GM19035 (cell line): ENCODE results near the gene TDRD5.

Source experiments
- ATAC-seq: cut with Tn5 transposase; IDR thresholded peaks from one replicate; pipeline ENCODE4 v1.9.1; 2021; ENCODE audit not compliant: unreplicated experiment

Gene TDRD5, protein sequence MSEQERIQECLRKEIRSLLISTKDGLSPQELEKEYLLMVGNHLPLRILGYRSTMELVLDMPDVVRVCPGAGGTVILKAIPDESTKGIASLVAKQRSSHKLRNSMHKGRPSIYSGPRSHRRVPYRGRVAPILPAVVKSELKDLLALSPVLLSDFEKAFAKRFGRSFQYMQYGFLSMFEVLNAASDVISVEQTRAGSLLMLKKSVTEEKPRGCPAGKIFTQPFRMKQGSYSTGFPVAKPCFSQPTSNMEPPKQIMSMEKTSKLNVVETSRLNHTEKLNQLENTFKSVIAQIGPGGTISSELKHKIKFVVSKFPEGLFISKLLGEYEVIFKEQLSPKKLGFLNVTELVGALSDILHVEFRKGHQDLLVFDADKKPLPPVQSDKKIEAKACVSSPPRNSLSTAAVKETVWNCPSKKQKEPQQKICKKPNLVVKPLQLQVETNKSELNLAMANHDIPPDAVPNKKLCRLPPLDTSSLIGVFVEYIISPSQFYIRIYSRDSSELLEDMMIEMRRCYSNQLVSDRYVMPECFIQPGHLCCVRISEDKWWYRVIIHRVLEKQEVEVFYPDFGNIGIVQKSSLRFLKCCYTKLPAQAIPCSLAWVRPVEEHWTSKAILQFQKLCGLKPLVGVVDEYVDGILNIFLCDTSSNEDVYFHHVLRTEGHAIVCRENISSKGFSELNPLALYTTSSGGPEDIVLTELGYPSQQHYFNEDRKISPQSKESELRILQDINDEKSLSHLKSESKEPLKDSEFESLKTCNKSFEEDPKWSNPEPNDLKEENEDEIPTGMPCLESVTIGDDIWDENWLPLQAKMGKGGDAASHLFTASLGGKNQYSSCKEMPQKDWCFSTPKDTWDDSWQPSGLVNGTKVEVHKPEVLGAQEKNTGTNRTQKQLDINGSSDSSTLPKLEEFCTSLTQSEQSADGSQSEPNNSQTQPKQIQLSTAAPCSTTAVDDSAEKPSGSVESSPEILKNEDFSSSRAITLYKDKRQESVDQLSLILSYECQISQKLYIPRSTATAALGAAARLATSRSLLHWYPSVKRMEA

DNA sequence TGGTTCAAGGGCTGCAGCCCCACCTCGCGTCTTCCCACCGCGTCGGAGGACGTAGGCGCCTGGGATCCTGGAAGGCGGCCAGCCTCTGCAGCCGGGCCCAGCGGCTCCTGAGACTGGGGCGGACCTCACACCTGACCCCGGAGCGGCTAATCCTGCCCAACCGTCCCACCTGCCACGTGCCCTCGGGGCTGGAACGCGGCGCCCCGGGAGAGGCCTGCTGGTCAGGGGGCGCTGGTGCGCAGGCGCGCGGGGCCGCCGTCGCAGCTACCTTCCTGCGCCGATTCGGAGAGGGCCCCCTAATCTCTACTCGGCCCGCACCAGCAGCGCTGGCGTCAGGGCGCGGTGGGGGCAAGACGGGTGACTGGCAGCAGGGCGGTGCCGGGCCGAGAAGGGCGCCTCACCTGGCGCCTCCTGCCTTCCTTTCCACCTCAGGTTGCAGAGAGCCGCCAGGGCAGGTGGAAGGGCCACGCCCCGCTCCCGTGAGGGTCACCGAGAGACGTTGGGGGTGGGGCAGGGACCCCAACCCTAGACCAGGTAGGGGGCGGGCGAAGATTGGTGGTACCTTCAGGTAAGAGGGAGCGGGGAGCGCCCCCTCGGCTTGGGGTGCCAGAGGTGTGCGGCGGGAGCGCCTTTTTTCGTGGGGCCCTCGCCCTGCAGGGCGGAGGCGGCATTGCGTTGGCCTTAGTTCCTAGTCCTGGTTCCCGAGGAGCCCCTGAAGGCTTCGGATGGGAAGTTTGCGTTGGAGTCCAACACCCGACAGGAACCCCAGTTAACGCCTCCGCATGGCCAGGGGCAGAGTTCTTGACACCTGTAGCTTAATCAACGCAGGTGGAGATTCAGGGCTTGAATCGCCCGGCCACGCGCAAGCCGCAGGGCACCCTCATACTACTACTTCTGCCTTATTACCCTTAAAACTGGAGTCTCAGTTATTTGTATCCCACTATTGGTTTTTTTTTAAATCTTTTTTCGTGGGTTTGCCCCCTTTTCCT is at the start of gene TDRD5:
Gene TDRD5 (plus strand): TSS at position 241 of the 989 bp plus-strand sequence. CDS start 784 bp downstream, outside the sequence.
- no peak for ATAC-seq

DNA sequence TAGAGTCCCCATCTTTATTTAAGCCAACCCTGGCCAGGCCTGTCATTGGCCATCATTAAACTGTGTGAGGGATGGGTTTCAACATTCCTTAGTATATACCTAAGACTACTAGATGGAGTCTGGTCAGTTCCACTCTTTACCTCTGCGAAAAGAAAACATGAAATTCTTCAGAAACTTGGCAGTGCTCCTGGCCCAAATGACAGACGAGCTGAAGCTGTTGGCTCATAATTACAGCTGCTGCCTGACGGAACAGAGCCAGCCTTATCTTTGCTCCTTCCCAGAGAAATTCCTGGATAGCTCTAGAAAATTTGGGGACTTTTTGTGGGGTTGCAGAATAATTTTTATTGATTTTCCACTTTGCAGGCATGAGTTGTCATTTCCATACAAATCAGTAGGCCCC is 46.3 kb upstream of the TDRD5 start:
- ATAC-seq, result no peak

DNA sequence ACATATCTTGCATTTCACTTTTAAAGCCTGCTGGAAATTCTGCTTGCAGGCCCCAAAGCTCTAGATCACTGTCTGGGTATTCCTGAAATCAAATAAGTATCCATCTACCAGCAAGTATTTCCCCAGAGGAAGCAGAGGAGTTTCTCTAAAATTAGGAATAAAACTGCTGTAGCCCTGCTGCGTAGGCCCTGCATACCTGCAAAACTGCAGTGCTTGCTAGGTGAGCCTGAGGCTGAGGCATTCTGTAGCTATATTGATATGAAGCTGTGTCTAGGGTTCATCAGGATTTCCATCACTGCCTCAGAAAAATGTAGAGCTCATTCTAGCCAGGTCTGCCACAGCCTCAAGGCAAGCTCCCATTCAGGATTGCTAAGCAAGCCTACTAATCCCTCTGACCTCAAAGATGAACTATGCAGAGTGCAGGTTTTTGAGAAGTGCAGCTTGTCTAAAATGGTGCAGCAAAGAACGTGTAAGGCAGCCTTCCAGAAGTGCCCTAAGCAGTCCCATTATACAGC is 44.6 kb upstream of the TDRD5 start:
- no peak for ATAC-seq

DNA sequence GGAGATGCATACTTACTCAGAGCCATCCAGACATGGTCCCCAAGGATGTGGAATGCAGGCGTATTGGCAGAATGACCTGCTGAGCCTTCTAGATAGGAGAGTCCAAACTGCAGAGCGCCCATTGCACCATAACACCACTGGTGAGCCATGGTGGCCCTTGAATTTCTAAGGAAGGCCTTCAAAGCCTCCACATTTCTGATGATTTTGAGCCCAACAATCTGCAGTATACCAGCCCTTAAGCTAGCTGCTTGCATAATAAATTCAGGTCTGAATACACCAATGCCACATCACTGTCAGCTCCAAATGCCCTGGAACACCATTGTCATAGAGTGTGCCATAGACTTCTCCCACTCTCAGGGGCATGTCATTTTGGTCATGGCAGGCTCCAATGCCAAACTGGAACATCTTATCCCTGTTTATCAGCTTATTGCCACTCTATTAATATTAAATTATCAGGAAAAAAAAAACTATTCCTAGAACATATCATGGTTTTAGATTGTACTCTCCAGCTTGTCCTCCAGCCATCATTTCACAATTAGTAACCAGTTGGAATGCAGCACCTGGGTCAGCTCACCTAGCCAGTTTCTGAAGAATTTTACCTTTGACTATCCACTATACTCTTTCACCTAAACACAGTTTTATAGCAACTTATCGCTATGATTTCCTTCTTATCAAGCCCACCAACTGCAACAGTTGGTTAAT is 42.8 kb upstream of the TDRD5 start:
- ATAC-seq, result no peak

DNA sequence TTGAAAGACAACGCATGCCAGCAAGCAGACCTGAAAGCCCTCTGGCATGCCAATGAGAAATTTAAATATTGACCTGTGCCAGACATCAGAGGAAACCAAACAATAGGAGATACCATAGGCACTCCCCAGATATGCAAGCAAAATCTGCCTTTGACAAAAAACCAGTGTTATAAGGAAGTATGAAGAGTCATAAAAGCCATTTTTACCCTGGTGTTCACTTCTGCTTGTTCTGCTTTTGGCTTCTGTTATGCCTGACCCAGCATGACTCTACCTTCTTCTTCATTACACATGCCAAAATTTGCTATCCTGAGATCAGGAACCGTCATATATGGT is 42.3 kb upstream of the TDRD5 start:
- no peak for ATAC-seq

DNA sequence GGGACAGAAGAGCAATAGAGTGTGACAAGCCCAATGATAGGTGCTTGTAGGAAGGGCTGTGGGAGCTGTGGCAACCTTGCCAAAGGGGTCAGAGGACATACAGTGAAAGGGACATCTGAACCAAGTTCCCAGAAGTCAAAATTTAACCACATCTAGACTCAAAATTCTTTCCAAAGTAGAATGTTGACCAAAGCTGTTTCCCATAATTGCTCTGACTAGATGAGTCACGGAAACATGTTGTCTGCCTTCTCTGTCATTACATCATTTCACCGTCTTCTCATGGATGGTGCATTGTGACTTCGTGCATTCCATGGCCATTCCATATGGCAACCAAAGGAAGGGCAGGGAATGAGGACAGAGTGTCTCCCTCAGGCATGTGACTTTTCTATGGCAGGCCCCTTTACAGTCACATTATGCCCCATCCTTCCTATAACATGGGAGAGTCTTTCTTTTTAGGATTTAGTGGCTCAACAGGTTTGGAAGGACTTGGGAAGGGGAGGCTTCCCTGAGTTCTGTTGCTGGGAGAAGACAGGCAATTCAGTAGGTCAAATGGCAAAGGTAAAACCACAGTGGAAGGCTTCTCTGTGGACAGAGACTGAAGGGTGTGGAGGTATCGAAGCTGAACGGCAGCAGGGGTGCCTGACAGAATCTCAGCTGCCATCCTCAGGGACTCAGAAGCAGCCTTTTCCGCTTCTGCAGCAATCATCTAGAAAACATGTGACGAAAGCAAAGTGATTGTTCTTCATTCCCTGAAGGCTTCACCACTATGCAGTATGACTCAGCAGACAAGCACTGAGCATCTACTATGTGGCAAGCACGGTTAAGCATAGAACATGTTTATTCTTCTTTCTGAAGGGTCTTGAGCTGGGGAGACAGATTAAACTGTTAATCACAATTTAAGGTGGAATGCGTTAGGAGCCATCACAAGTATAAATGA is 40.6 kb upstream of the TDRD5 start:
- peak; percentile 61 for ATAC-seq

DNA sequence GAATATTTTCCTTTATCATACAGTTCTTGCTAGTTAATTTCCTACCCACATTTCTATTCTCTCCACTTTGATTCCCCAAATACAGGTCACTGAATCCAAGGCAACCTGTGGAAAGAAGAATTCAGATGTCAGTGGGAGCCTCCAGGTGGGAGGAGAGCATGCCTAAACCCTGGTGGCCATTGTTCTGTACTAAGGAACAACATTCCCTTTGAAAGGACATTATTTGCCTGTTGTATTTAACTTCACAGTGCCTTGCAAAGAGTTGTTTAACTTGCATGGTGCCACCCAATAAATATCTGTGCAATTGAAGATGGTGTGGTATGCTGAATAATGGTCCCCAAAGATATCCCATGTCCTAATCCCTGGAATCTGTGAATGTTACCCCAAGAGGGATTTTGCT is 37.2 kb upstream of the TDRD5 start:
- ATAC-seq, result no peak

DNA sequence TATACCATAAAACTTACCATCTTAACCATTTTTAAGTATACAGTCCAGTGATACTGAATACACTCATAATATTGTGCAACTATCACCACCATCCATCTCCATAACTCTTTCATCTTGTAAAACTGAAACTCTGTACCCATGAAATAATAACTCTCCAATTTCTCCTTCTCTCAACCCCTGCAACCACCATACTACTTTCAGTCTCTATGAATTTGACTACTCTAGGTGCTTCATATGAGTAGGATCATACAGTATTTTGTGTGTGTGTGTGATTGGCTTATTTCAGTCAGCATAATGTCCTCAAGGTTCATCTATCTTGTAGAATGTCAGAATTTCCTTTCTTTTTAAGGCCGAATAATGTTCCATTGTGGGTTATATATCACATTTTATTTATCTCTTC is 33.6 kb upstream of the TDRD5 start:
- no peak for ATAC-seq

DNA sequence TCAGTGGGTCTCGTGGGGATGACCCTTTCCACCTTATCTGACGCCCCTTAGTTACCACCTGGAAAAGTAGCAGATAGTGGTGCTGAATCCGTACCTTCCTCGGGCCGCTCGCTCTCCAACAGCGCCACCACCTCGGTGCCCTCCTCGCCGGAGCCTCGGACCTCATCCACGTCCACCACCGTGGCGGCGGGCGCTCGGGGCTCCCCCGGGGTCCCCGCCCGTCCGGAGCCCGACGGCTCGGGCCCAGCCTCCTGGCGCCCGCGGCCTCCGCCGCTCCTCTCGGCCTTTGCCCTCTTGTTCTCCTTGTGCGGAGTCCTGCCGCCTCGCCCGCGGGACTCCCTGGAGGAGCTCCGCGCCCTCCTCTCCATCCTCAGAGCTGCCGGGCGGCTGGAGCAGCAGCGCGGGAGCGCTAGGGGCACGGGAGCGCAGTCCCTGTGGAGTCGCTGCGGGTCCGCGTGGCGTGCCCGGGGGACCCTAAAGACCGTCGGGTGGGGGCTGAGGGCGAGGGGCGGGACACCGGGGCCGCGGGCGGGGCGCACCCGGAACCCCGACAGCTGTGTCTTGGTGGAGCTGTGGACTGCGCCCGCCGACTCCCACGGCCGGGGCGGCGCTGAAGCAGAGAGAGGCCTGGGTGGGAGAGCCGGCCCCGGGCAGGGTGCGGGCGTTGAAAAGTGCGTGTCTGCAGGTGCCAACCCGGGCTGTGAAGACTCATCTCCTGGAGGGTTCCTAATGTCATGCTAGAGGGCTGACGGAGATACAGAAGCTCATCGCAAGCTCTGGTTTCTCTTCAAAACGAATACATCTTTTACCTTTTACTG is 15.9 kb upstream of the TDRD5 start, which contains the start of gene NPHS2:
Gene NPHS2 (minus strand): TSS at position 452 of the 818 bp plus-strand sequence. CDS start 84 bp downstream, at position 368.
- no peak for ATAC-seq

DNA sequence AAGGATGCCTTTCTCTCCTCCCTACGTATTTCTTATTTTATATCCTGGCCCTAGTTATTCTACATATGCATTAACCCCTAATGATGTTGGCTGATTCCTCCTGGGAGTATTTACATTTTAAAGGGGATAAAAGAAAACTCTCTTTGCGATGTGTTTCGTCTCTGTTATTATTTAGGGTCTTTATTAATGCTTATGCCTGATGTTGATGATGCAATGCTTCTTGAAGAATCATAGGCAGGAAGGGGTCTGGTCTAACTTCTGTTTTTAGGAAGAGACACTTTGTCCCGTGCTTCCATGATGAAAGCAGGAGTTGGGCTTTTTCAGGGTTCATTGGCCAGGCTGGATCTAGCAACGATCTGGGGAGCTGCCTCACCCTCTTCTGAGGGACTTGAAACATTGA is 15.1 kb upstream of the TDRD5 start:
- no peak for ATAC-seq

DNA sequence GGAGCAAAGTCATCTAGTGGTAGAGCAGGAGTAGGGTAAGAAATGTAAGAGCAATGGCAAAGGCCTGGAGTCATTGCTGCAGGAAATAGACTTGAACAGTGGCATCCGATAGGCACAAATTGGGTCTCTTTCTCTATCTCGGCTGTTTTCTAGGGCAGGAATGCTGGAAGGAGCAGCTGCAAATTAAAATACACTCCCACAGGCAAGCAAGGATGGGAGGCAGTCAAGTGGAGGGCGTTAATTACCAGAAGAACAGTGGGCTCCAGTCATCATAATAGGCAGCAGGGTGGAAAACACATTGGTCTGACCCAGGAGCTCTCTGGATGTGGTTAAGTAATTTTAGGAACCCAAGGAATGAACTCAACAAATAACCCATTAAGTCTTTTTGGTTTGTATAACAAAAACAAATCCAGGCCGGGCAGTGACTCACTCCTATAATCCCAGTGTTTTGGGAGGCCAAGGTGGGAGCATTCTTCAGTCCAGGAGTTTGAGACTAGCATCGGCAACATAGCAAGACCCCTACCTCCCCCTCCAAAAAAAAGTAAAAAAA is 7.8 kb upstream of the TDRD5 start:
- no peak for ATAC-seq

DNA sequence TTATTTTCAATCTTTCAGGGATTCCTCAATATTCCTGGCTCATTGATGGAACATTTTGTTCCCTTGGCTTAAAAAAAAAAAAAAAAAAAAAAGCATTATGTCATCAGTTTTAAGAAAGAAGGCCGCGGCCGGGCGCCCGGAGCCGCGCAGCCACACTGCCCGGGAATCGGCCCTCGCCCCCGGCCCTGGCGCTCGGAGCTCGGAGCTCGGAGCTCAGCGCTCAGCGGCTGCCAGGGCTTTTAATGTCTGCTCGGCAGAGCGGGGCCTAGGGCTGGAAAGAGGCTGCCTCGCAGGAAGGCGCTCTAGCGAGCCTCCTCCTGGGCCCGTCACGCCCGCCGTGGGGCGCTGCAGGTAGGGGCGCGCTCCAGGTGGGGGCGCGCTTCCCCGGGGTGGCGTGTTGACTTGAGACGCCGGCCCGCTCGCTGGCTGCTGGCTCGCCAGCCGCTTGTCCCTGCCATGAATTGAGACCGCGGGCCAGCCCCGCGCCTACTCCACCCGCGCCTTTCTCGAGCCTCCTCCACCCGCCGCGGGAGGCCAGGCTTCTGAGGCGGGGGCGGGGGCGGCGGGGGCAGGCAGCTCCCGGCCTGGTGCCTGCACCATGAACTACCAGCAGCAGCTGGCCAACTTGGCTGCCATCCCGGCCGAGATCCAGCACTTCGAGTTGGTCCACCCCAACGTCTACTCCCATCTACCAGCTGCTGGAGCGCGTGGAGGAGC is 5.4 kb upstream of the TDRD5 start:
- ATAC-seq, result no peak

DNA sequence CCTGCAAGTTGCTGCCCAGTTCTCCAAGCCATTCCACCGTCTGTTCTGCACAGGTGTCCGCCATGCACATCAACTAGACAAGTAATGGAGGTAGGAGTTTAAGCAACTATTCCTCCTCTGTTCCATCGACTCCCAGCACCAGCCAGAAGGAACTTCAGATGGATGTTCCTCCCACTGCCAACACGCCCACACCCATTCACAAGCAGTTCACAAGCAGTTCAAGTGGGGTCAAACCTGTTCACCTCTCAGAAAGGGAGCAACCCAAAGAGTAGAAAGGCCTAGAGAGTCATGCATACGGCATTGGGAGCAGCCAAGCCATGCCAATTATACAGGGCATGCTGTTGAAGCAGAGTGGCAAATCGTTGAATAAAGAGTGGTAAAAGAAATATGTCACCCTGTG is 4.3 kb upstream of the TDRD5 start:
- ATAC-seq, result no peak

DNA sequence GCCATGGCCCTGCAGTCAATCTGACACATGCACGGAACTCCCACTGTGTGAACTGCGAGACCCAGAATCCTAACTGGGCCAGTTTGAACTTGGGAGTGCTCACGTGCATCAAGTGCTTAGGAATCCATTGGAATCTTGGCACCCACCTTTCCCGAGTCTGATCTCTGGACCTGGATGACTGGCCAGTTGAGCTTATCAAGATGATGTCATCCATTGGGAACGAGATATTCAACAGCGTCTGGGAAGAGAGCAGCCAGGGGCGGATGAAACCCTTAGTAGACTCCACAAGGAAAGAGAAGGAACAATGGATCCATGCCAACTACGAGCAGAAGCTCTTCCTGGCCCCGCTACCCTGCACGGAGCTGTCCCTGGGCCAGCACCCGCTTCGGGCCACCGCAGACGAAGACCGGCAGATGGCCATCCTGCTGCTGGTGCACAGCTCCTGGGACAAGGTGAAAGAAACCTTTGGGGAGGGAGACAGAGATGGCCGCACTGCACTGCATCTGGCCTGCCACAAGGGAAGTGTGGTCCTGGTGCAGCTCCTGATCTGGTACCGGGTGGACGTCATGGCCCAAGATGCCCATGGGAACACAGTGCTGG is 3.1 kb upstream of the TDRD5 start:
- ATAC-seq, result no peak

DNA sequence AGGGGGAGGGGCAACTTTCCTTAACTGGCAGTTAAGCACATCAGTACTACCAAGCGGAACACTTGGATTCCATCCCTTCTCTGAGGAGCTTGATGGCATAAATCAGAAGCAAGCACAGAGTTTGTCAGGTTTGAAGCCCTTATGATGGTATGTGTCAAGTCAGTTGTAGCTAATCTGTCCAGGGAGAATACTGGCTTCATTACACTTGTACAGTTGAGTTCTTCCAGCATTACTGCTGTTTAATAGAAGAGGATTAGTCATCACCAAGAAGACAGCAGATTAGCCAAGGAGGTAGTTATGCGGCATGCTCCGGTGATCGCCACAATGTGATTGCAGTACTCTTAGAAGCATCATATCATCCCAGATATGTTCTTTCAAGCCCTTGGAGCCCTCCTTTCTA is 2.1 kb upstream of the TDRD5 start:
- ATAC-seq, result no peak

DNA sequence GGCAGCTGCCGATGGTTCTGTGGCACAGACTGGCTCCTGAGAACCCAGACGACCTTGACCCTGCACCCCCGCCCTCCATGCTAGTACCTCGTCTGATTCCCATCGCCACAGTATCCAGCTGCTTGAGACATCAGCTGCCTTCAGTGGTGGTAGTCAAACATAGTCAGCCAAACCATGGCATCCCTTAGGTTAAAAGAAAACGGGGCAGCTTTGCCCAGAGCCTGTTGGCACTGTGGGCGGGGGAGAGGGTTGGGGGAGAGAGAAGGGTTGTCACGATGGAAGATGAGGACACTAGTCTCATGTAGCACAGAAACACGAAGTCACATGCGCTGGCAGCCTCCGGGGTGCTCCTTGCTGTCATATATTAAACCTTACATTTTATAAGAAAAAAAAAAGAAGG is 961 bp upstream of the TDRD5 start:
- ATAC-seq, result no peak

DNA sequence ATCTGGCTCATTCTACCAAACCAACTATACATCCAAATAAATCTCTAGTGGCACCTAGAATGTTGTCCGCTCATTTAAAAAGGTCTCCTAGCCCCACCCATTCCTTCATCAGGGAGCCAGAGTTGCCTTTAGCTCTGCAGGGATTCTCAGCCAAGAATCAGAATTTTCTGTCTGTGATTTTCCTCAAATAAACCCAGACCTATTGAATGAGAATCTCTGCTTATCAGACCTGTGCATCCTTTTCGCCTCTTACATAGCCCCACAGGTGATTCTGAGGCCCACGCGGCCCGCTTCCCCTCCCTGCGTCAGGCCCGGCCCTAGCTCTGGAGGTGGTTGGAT is 410 bp upstream of the TDRD5 start:
- no peak for ATAC-seq
